Activated naive CD8-positive, alpha-beta T cell treated with anti-CD3 and anti-CD28 coated beads, Interleukin-2, amount 10 ng/mL, durations not matched to agents 7 days and 5 days (primary cell): ENCODE measurements around the gene IL11RA. TPM values are rescaled to one million over a fixed set of nuclear protein-coding genes. Genes with fewer than 3 reads are reported as not detected.

Experiments
- ATAC-seq: fragments of 150-1000 bp; cut with Tn5 transposase; one replicate; pipeline ENCODE4 v1.10.0; 2021; ENCODE audit warnings: low read depth, moderate library complexity
- POLR2A ChIA-PET: fragments of 350-600 bp; sonication (Branson Sonifier 250); formaldehyde crosslinking; loops from one replicate; lab custom pipeline; 2021; ENCODE audit warnings: antibody characterized with exemption; lab: Charles Lee
- DNase-seq: peaks from one replicate; pipeline ENCODE4 v3.0.0; 2021
- H3K27ac Mint-ChIP-seq: one replicate; pipeline ENCODE4 v1.8.0; 2022; ENCODE audit warnings: mild to moderate bottlenecking, mixed read lengths
- H3K27me3 Mint-ChIP-seq: one replicate; pipeline ENCODE4 v1.8.0; 2022; ENCODE audit warnings: mild to moderate bottlenecking, moderate library complexity, mixed read lengths
- H3K36me3 Mint-ChIP-seq: one replicate; pipeline ENCODE4 v1.8.0; 2021; ENCODE audit warnings: mild to moderate bottlenecking, mixed read lengths
- H3K4me1 Mint-ChIP-seq: one replicate; pipeline ENCODE4 v1.8.0; 2021; ENCODE audit warnings: mixed read lengths
- H3K4me3 Mint-ChIP-seq: one replicate; pipeline ENCODE4 v1.8.0; 2022; ENCODE audit warnings: mild to moderate bottlenecking, moderate library complexity, mixed read lengths
- H3K9me3 Mint-ChIP-seq: one replicate; pipeline ENCODE4 v1.8.0; 2021; ENCODE audit warnings: mixed read lengths
- total RNA-seq, 2 experiments: library from RNA; stranded (reverse); gene quantifications; one replicate each; pipeline ENCODE4 v1.2.3, GENCODE V29; 2021

The IL11RA gene
- total RNA-seq, 2 experiments from 2014 or later: 77.0 to 79.1 TPM

GRCh38 chr9:34620061-34620994 is 31.7 kb upstream of the IL11RA start, which contains the start of gene DCTN3:
Gene DCTN3, minus strand, starts transcription at chr9:34620495. Its CDS starts 31 bp downstream, at chr9:34620464.
- DNase-seq (peak; percentile 83), ATAC-seq (peak; percentile 98)
- peaks cover 20% of the 10 kb centered on the region for H3K4me1 Mint-ChIP-seq
- peak within 1 kb of the TSS; percentile 94 for H3K4me3 Mint-ChIP-seq
- H3K27ac Mint-ChIP-seq: peak within 1 kb of the TSS; percentile 83
- POLR2A ChIA-PET: interaction anchor here (0.5 to 2.2 kb wide), 11 partner anchors 9 to 451 kb away, joined by 3 to 42 read pairs (median 4); partner anchors contain the start of genes ARID3C, GALT, RPP25L and SIGMAR1
- no peaks in the 10 kb centered on the region for H3K9me3 Mint-ChIP-seq
- H3K36me3 Mint-ChIP-seq: peaks cover 10% of the 10 kb centered on the region
- H3K27me3 Mint-ChIP-seq: peaks cover 31% of the 10 kb centered on the region

- H3K4me1 Mint-ChIP-seq: peaks cover 25% of the 10 kb centered on the region
- H3K4me3 Mint-ChIP-seq: peak overlapping the region; percentile 19
- DNase-seq: peak; percentile 44
- no peaks in the 10 kb centered on the region for H3K9me3 Mint-ChIP-seq
- H3K27me3 Mint-ChIP-seq: peaks cover 64% of the 10 kb centered on the region
- H3K27ac Mint-ChIP-seq: no peak overlapping the region
- POLR2A ChIA-PET: interaction anchor here (0.8 to 2.1 kb wide), 3 partner anchors 11 to 14 kb away, joined by 5 to 6 read pairs (median 6); partner anchors contain the start of gene SIGMAR1
- H3K36me3 Mint-ChIP-seq: peaks cover 2% of the 10 kb centered on the region
- ATAC-seq: no peak
Measured at GRCh38 chr9:34623374-34624235, 28.4 kb upstream of the IL11RA start.

- Mint-ChIP-seq H3K9me3 (no peaks in the 10 kb centered on the region), H3K4me3 (no peak overlapping the region), H3K27me3 (peaks cover 69% of the 10 kb centered on the region), H3K27ac (no peak overlapping the region), H3K4me1 (peaks cover 23% of the 10 kb centered on the region), H3K36me3 (peaks cover 2% of the 10 kb centered on the region)
- POLR2A ChIA-PET: no interaction called here
- DNase-seq: no peak
- ATAC-seq: no peak
Measured at GRCh38 chr9:34624475-34625185, 27.4 kb upstream of the IL11RA start.

- H3K27ac Mint-ChIP-seq: no peak overlapping the region
- DNase-seq (no peak), ATAC-seq (no peak)
- H3K27me3 Mint-ChIP-seq: peaks cover 74% of the 10 kb centered on the region
- H3K9me3 Mint-ChIP-seq: no peaks in the 10 kb centered on the region
- POLR2A ChIA-PET: interaction anchor here (1.3 kb wide), 1 partner anchor 13 kb away, joined by 5 read pairs; the partner anchor contains the start of gene SIGMAR1
- H3K4me3 Mint-ChIP-seq: no peak overlapping the region
- peaks cover 2% of the 10 kb centered on the region for H3K36me3 Mint-ChIP-seq
- H3K4me1 Mint-ChIP-seq: peaks cover 20% of the 10 kb centered on the region
Measured at GRCh38 chr9:34625186-34625486, 26.8 kb upstream of the IL11RA start.

GRCh38 chr9:34627716-34628655 is 24.0 kb upstream of the IL11RA start:
- POLR2A ChIA-PET: interaction anchor here (1.6 kb wide), 1 partner anchor 8 kb away, joined by 8 read pairs; the partner anchor contains the start of gene DCTN3
- H3K9me3 Mint-ChIP-seq: no peaks in the 10 kb centered on the region
- peaks cover 2% of the 10 kb centered on the region for H3K36me3 Mint-ChIP-seq
- peak overlapping the region; percentile 77 for H3K4me3 Mint-ChIP-seq
- ATAC-seq (no peak), DNase-seq (no peak)
- peaks cover 14% of the 10 kb centered on the region for H3K4me1 Mint-ChIP-seq
- H3K27ac Mint-ChIP-seq: no peak overlapping the region
- peaks cover 72% of the 10 kb centered on the region for H3K27me3 Mint-ChIP-seq

DNA sequence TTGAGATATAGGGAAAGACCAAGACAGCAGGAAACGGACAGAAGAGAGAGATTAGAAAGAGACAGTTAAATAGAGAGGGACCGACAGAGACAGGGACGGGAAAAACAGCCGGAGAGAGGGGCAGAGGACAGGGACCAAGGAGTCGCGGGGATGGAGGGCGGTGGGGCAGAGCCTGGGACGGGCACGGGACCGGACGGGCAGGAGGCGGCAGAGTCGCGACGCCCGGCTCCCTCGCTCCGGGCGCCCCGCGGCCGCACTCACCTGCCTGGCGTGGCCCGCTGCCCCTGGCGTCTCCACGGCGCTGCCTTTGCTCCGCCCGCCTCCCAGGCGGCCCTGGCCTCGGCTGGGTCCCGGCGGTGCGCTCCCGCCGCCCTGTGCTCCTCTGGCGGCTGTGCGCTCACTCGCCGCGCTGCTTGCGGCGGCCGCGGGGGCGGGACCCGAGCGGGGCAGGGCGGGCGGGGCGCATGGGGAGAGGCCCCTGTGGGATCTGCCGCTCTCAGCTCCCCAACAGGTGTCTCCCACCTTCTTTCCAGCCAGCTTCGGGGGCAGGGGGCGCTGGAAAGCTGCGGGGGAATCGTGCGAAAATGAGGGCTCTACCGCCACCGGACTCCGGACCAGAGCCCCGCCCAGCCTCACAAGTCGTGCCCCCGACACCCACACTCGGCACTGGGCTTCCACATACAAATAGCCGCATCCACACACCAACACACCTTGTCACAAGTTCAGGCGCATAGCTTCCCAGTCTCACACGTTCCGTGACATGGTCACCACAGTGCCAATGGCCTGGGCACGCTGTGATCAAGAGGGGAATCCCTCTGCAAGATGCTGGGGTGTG is 23.1 kb upstream of the IL11RA start, which contains the start of gene ARID3C:
ARID3C (minus strand) TSS at position 411 of the 835 bp plus-strand sequence. CDS start 1,052 bp downstream, outside the sequence.
- Mint-ChIP-seq H3K27me3 (peaks cover 65% of the 10 kb centered on the region), H3K9me3 (no peaks in the 10 kb centered on the region), H3K27ac (no peak within 1 kb of the TSS), H3K4me3 (peak within 1 kb of the TSS; percentile 77), H3K36me3 (no peaks in the 10 kb centered on the region), H3K4me1 (peaks cover 12% of the 10 kb centered on the region)
- DNase-seq (peak; percentile 56), ATAC-seq (peak; percentile 71)
- POLR2A ChIA-PET: interaction anchor here (1.3 to 1.6 kb wide), 2 partner anchors 9 kb away, joined by 3 to 8 read pairs; partner anchors contain the start of genes DCTN3 and SIGMAR1

DNA sequence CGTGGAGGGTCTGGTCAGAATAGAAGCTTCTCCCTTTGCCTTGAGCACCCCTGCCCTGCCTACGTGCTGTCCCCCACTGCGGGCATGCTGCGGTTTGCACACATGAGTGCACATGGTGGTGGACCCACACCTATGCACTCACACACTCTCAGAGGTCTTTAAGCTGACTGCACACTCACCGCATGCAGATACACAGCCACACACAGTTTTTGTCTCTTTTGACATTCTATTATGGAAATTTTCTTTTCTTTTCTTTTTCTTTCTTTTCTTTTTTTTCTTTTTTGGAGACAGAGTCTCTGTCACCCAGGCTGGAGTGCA is 22.5 kb upstream of the IL11RA start:
- H3K4me1 Mint-ChIP-seq: peaks cover 13% of the 10 kb centered on the region
- peaks cover 60% of the 10 kb centered on the region for H3K27me3 Mint-ChIP-seq
- ATAC-seq: no peak
- no peak overlapping the region for H3K27ac Mint-ChIP-seq
- no peaks in the 10 kb centered on the region for H3K9me3 Mint-ChIP-seq
- peak overlapping the region; percentile 68 for H3K4me3 Mint-ChIP-seq
- POLR2A ChIA-PET: interaction anchor here (1.3 to 1.6 kb wide), 2 partner anchors 9 kb away, joined by 3 to 8 read pairs; partner anchors contain the start of genes DCTN3 and SIGMAR1
- DNase-seq: no peak
- no peaks in the 10 kb centered on the region for H3K36me3 Mint-ChIP-seq

GRCh38 chr9:34630402-34631154 is 21.4 kb upstream of the IL11RA start:
- no peak for DNase-seq
- Mint-ChIP-seq H3K4me3 (no peak overlapping the region), H3K27ac (no peak overlapping the region), H3K9me3 (no peaks in the 10 kb centered on the region), H3K36me3 (peaks cover 2% of the 10 kb centered on the region), H3K27me3 (peaks cover 51% of the 10 kb centered on the region), H3K4me1 (peaks cover 21% of the 10 kb centered on the region)
- POLR2A ChIA-PET: no interaction called here
- no peak for ATAC-seq

GRCh38 chr9:34633166-34633565 is 18.8 kb upstream of the IL11RA start:
- H3K9me3 Mint-ChIP-seq: no peaks in the 10 kb centered on the region
- H3K36me3 Mint-ChIP-seq: peaks cover 2% of the 10 kb centered on the region

DNA sequence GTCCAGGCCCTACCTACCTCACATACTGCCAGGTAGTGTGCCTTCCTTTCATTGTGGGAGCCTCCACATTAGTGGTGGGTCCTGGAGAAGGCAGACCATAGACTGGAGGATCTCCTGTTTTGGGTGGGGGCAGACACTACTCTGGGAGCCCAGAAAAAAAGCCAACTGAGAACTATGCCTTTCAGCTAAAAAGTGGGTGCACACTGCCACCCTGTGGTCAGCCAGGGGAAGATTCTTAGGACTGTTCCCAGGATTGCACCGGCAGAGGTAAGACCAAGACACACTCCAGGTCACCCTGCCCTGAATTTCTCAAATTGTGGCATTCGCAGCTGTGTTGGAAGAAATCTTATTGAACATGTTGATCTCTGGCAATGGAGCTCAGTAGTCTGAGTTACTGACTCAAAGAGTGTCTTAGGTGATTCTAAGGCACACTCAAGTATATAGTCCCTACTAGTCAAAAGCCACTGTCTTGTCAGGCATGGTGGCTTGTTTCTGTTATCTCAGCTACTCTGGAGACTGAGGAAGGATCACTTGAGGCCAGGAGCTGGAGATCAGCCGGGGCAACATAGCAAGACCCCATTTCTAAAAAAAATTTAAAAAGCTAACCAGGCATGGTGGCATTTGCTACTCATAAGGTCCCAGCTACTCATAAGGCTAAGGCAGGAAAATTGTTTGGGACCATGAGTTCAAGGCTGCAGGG is 18.0 kb upstream of the IL11RA start:
- Mint-ChIP-seq H3K4me3 (no peak overlapping the region), H3K9me3 (no peaks in the 10 kb centered on the region), H3K4me1 (peaks cover 35% of the 10 kb centered on the region), H3K27me3 (peaks cover 20% of the 10 kb centered on the region), H3K27ac (no peak overlapping the region), H3K36me3 (peaks cover 2% of the 10 kb centered on the region)
- POLR2A ChIA-PET: interaction anchor here (1.1 to 7.1 kb wide), 5 partner anchors 11 to 31 kb away, joined by 3 to 117 read pairs (median 11); partner anchors contain the start of genes DCTN3, GALT and RPP25L
- ATAC-seq (peak; percentile 21), DNase-seq (peak; percentile 83)

More at GRCh38 chr9:34633166-34633565, 18.8 kb upstream of the IL11RA start:
- Mint-ChIP-seq H3K4me1 (peaks cover 31% of the 10 kb centered on the region), H3K27me3 (peaks cover 25% of the 10 kb centered on the region), H3K27ac (no peak overlapping the region), H3K4me3 (no peak overlapping the region)
- DNase-seq (no peak), ATAC-seq (no peak)
- POLR2A ChIA-PET: interaction anchor here (1.7 to 7.1 kb wide), 3 partner anchors 13 to 19 kb away, joined by 11 to 117 read pairs (median 75); partner anchors contain the start of genes DCTN3, GALT and RPP25L
